Esophagus squamous epithelium (tissue), 5 donors: ENCODE measurements around the gene YEATS2. TPM values are rescaled to one million over a fixed set of nuclear protein-coding genes. Genes with fewer than 3 reads are reported as not detected.
A peak's percentile ranks its signal among the peaks of the same experiment; 100 is the strongest.

ENCODE experiments used
- DNase-seq: peaks from one replicate; lab custom pipeline; 2025; lab: John Stamatoyannopoulos, UW
- H3K27ac ChIP-seq, 4 donors: fragments of 200-600 bp; sonication (generic); one replicate each; pipeline ENCODE4 v1.5.1; 2016 to 2019; ENCODE audit warnings: mild to moderate bottlenecking in 1 of 4
- H3K27me3 ChIP-seq, 4 donors: fragments of 200-600 bp; sonication (generic); 1 replicate in 3 of 4; 2 replicates in 1 of 4; pipeline versions ENCODE4 v1.5.1 to v1.6.0; 2017 to 2021; ENCODE audit warnings: antibody characterized with exemption in 1 of 4
- H3K36me3 ChIP-seq, 3 donors: fragments of 200-600 bp; sonication (generic); one replicate each; pipeline ENCODE4 v1.5.1; 2016 to 2019
- H3K4me1 ChIP-seq, 3 donors: fragments of 200-600 bp; sonication (generic); one replicate each; pipeline ENCODE4 v1.5.1; 2017 to 2019
- H3K4me3 ChIP-seq, 4 donors: fragments of 200-600 bp; sonication (generic); 1 replicate in 3 of 4; 2 replicates in 1 of 4; pipeline ENCODE4 v1.5.1; 2016 to 2019; ENCODE audit warnings: mild to moderate bottlenecking in 2 of 4, moderate library complexity in 1 of 4
- H3K9me3 ChIP-seq, 3 donors: fragments of 200-600 bp; sonication (generic); one replicate each; pipeline ENCODE4 v1.5.1; 2016 to 2019
- CTCF ChIP-seq, 6 experiments: fragments of 450-650 bp in 4 of 6; fragments of 200-600 bp in 2 of 6; sonication (generic) in 2 of 6; IDR thresholded peaks; one replicate each; pipeline ENCODE4 v1.5.1; 2016 to 2019; ENCODE audit warnings: antibody characterized with exemption in 6 of 6, mild to moderate bottlenecking in 4 of 6, moderate library complexity in 4 of 6
- POLR2A ChIP-seq, 4 donors: fragments of 450-650 bp; IDR thresholded peaks; one replicate each; pipeline ENCODE4 v1.6.1; 2017; ENCODE audit warnings: antibody characterized with exemption in 4 of 4, mild to moderate bottlenecking in 4 of 4, moderate library complexity in 3 of 4
- WGBS, 2 donors: methylation state at CpG; one replicate each; pipeline ENCODE4 v1.1.5; 2018; 5-methylcytosine and 5-hydroxymethylcytosine counted together
- intact Hi-C: fragments of 100-400 bp; cut with DNase I; formaldehyde crosslinking; loops from one replicate; pipeline ENCODE4 v1.15.0; 2022
- total RNA-seq, 4 donors: library from RNA; depleted of rRNA; stranded (reverse); fragments of >200 nt; gene quantifications; one replicate each; pipeline ENCODE4 v1.1.0, GENCODE V29; 2016
- donor health status: DM: yes; HTN: yes; CAD: no.

Gene YEATS2
- 10 to 100 TPM; 10.1 to 23.7 (median 15.5) TPM for total RNA-seq

- peak within 1 kb of the TSS; percentile 82 to 100 (median 98) for H3K4me3 ChIP-seq
- no peaks in the 10 kb centered on the region for H3K9me3 ChIP-seq
- peak; percentile 4 for DNase-seq
- no peaks in the 10 kb centered on the region for H3K27me3 ChIP-seq
- no peaks in the 10 kb centered on the region for H3K36me3 ChIP-seq
- peak in 1 of 6 experiments; percentile 3 for TF ChIP-seq CTCF (IDR thresholded peaks at IDR 0.05)
- peak in 2 of 4 donors; percentile 62 to 81 for TF ChIP-seq POLR2A (IDR thresholded peaks at IDR 0.05)
- WGBS, 2 donors: 0% methylated on average over 2 of the region's 89 CpGs
- intact Hi-C loops: no loop called here
- peak within 1 kb of the TSS; percentile 90 to 97 (median 96) for H3K27ac ChIP-seq
- peaks cover 0 to 33% (median 6%) of the 10 kb centered on the region in 3 donors for H3K4me1 ChIP-seq
Observed at GRCh38 chr3:183697610-183698317, at the start of gene YEATS2. Gene YEATS2 (plus strand): TSS chr3:183697797. CDS start chr3:183715163, 17,366 bp downstream.

DNA sequence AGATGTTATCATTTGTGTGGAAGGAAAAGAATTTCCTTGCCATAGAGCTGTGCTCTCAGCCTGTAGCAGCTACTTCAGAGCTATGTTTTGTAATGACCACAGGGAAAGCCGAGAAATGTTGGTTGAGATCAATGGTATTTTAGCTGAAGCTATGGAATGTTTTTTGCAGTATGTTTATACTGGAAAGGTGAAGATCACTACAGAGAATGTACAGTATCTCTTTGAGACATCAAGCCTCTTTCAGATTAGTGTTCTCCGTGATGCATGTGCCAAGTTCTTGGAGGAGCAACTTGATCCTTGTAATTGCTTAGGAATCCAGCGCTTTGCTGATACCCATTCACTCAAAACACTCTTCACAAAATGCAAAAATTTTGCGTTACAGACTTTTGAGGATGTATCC lies 47.0 kb upstream of the YEATS2 start:
- intact Hi-C loops: no loop called here
- 90 to 96% methylated on average over 4 of the region's 4 CpGs for WGBS, 2 donors
- Histone ChIP-seq H3K27ac (no peak overlapping the region), H3K4me3 (no peak overlapping the region), H3K36me3 (peaks cover 0 to 69% (median 5%) of the 10 kb centered on the region in 3 donors), H3K4me1 (no peaks in the 10 kb centered on the region), H3K9me3 (peaks cover 0 to 44% (median 32%) of the 10 kb centered on the region in 3 donors), H3K27me3 (no peaks in the 10 kb centered on the region)
- DNase-seq: no peak
- TF ChIP-seq CTCF (IDR thresholded peaks at IDR 0.05) (no peak), POLR2A (IDR thresholded peaks at IDR 0.05) (no peak)

DNA sequence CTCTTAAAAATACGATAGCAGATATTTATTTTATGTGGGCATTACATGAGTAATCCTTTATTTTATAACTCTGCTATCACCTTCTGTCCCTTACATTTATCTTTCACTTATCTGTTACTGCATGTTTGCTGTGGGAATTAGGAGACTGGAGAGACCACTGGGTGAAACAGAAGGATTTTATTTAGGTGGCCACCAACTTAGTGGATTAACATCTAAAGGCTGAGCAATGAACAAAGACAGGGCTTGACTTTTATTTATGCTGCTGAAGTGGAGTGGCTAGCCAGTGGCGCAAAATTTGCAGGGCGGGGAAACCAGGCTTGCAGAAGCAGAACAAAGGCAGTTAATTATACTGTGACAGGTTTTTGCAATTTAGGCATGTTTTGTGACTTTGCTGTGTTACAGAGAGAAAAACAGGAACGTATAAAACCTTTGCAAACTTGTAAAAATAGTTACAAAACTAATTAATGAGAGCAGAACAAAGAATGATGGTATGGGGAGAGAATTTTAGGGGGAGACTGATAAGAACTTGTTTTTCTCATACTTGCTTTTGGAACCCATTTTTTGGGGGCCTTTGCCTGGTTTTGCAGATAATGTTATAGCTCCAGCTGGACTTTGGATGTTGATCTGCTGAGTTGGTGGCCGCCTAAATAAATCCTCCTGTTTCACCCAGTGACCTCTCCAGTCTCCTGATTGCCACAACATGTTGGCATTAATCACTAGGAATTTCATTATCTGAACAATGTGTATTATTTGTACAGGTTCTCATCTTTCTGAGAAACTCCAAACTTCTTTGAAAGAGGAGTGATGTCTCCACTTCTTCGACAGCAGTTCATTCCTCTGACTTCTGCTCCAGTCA lies 44.2 kb upstream of the YEATS2 start:
- no peak for DNase-seq

GRCh38 chr3:183654727-183655126 lies 42.9 kb upstream of the YEATS2 start:
- H3K4me1 ChIP-seq: no peaks in the 10 kb centered on the region
- TF ChIP-seq CTCF (IDR thresholded peaks at IDR 0.05) (no peak), POLR2A (IDR thresholded peaks at IDR 0.05) (no peak)
- H3K36me3 ChIP-seq: peaks cover 0 to 92% (median 5%) of the 10 kb centered on the region in 3 donors
- H3K27me3 ChIP-seq: no peaks in the 10 kb centered on the region
- peaks cover 0 to 45% (median 32%) of the 10 kb centered on the region in 3 donors for H3K9me3 ChIP-seq
- no peak overlapping the region for H3K27ac ChIP-seq
- DNase-seq: no peak
- no peak overlapping the region for H3K4me3 ChIP-seq
- WGBS, 2 donors: 93 to 95% methylated on average over 1 of the region's 1 CpG
- intact Hi-C loops: no loop called here

More for the DNA sequence above, 44.2 kb upstream of the YEATS2 start:
- peaks cover 0 to 45% (median 32%) of the 10 kb centered on the region in 3 donors for H3K9me3 ChIP-seq
- TF ChIP-seq CTCF (IDR thresholded peaks at IDR 0.05): no peak
- no peak for TF ChIP-seq POLR2A (IDR thresholded peaks at IDR 0.05)
- H3K27ac ChIP-seq: no peak overlapping the region
- no peaks in the 10 kb centered on the region for H3K4me1 ChIP-seq
- intact Hi-C loops: no loop called here
- no peak overlapping the region for H3K4me3 ChIP-seq
- WGBS, 2 donors: 96 to 98% methylated on average over 6 of the region's 6 CpGs
- no peaks in the 10 kb centered on the region for H3K27me3 ChIP-seq
- H3K36me3 ChIP-seq: peaks cover 0 to 90% (median 5%) of the 10 kb centered on the region in 3 donors
